T47D (cell line): ENCODE data around the gene FHOD3.
A peak's percentile ranks its signal among the peaks of the same experiment; 100 is the strongest.

Experiments
- DNase-seq, 2 experiments: peaks; one replicate each; pipeline versions ENCODE4 v3.0.0 to v3.0.0-alpha.2; 2011 to 2012; ENCODE audit warnings: low read depth in 1 of 2, low spot score in 1 of 2
- JUND ChIP-seq: IDR thresholded peaks from 2 replicates; pipeline ENCODE4 v1.6.1; 2012; ENCODE audit warnings: low read depth
- in situ Hi-C: cut with HindIII; loops from 2 replicates; pipeline ENCODE4 v1.10.0; 2016; ENCODE audit warnings: low sequenced_read_pairs, low pct_unique_long_range_greater_than_20kb

FHOD3 gene

GRCh38 chr18:36818652-36819051 lies 521.1 kb downstream of the FHOD3 start:
- no peak for DNase-seq
- in situ Hi-C loops = no loop called here
- TF ChIP-seq JUND = no peak

DNA sequence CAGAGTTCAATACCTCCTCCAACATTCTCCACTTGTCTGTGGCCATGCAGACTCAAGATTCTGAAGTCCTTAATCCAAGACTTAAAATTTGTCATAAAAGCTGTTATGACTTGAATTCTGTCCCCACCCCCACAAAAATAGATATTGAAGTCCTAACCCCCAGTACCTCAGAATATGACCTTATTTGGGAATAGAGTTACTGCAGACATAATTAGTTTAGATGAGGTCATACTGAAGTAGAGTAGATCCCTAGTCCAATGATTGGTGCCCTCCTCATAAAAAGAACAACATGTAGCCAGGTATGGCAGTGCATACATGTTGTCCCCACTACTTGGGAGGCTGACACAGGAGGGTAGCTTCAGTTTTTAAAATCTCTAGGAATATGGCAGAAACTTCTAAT lies 522.1 kb downstream of the FHOD3 start:
- in situ Hi-C loops = no loop called here
- DNase-seq = no peak
- TF ChIP-seq JUND = no peak

DNA sequence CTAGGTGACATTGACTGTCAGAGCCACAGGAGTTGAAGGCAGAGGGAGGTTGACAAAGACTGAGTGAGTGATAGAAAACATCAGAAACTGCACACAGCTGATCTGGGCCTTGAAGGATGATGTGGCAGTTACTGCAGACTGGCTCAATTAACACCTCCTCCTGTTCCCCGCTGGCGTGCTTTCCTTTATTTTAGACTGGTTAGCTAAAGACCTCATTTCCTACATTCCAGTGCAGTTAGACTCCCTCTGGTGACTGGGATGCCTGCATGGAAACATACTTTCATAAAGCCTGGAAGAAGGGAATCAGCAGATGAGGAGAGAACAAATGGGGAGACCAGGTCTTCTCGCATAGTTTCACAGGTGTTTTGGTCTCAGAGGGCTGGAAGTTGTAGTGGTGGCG lies 524.2 kb downstream of the FHOD3 start:
- in situ Hi-C loops = no loop called here
- DNase-seq = no peak
- no peak for TF ChIP-seq JUND

GRCh38 chr18:36825526-36825925 lies 528.0 kb downstream of the FHOD3 start:
- in situ Hi-C loops = no loop called here
- DNase-seq = no peak
- no peak for TF ChIP-seq JUND

DNA sequence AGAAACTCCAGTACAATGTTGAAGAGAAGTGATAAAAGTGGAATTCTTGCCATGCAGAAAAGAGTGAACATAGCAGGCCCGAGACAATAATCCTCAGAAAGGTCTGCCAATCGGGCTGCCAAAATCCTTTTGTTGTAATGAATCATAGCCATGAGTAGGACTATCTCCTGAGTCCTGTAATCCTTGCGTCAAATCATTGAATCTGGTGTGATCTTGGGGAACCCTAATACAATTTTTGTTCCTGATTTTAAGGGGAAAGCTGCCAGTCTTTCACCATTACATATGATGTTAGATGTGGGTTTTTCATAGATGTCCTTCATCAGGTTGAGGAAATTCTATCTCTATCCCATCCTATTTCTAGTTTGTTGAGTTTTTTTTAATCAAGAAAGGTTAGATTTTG lies 529.0 kb downstream of the FHOD3 start:
- DNase-seq = no peak
- in situ Hi-C loops = no loop called here
- no peak for TF ChIP-seq JUND

DNA sequence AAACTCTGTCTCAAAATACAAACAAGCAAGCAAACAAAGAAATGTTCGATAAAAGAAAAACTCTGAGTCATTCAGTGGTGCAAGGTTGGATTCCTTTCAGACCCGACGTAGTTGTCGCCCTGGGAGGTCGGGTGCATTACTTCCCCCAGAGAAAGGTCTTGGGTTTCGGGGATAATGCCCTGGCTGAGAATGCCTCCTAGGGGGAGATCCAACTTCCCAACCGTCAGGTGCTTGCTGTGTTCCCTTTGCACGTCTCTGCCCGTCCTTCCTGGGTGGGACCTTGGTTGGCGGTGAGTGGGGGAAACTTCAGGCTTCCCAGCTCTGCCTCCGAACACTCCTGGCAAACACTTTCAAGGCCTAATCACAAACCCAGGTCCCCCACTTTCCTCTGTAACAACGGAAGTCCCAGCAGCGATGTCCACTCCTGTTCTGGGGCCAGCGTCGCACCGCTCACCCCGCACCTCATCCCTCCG lies 530.7 kb downstream of the FHOD3 start:
- in situ Hi-C loops = no loop called here
- DNase-seq = no peak
- no peak for TF ChIP-seq JUND

DNA sequence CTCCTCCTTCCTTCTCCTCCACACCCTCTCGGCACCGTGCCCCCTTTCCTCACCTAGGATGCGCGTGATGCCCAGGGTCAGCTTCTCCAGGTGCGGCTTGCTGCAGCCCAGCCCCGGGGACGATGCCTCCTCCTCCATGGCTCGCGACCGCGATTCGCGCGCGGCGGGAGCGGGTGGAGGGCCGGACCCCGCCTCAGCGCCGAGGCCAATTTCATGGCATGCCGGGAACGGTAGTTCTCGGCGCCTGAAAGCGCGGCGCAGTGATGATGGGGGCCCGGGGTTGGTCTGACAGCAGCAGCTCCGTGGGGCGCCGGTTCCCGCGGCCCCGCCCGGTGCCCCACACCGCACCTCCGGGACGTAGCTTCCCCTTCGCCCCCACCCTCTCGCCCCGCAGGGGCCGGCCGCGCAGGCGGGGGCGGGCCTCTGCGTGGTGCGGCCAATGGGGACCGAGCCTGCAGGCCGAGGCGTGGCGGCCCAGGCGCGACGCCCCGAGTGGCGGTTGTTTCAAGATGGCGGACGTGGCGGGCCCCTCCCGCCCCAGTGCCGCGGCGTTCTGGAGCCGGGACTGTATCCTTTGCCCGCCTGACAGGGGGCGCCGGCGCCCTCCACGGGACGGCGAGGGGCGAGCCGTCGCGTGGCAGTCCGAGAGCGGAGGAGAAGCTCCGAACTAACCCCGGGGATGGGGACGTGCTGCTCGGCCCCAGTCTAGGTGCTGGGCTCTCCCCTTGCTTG lies 531.3 kb downstream of the FHOD3 start, which contains the start of the genes KIAA1328 and TPGS2:
Gene KIAA1328, plus strand, starts transcription at position 498 of the 732 bp plus-strand sequence. Its CDS starts 12 bp downstream, at position 510.
Gene TPGS2, minus strand, starts transcription at position 373 of the 732 bp plus-strand sequence. Its CDS starts 235 bp downstream, at position 138.
- in situ Hi-C loops = no loop called here
- no peak for TF ChIP-seq JUND
- DNase-seq = peak; percentile 85 to 95
